Measurements from ENCODE around the gene GNG11.
A peak's percentile ranks its signal among the peaks of the same experiment; 100 is the strongest.
"Not testable (repeated sequence)": the region's sequence is repeated elsewhere in the genome, so short reads cannot be mapped to it uniquely, and the experiment has no call there.

The GNG11 gene

DNA sequence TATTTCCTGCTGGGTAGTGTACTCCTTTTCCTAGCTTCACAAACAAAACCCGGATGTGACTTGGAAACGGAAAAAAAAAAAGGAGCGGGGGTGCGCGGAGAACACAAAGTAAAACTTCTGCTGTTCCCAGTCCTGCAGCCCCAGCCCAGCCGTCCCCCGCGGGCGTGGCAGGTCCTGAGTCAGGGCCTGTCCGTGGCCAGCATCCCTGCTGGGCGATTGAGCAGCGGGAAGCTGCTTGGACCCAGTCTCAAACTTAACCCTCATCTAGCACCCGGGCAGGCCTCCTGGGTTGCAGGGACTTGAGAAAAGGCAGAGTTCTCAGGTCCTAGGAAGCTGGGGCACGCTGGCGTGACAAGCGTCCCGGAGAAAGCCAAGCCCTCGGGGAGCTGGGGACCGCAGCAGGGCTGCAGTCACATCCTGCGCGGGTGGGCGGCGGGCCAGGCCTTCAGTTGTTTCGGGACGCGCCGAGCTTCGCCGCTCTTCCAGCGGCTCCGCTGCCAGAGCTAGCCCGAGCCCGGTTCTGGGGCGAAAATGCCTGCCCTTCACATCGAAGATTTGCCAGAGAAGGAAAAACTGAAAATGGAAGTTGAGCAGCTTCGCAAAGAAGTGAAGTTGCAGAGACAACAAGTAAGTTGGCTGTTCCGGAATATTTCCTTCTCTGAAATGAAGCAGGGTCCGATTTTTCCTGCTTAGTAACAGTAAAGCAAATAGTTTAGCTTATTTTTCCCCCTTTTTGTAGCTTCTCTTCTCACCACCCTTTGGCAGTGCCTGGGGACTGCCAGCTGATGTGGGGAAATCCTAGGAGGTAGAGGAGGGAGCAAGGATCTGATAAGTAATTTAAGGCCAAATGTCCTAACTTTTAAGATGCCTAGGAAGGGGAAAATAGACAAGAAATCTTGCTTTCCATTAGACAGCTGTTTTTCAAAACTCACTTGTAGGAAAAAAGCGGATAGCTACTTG is at the start of gene GNG11:
Gene GNG11, plus strand, starts transcription at position 129 of the 960 bp plus-strand sequence. Its CDS starts 403 bp downstream, at position 532.
- DNase-seq (ENCODE audit: low spot score) = peak; percentile 55

DNA sequence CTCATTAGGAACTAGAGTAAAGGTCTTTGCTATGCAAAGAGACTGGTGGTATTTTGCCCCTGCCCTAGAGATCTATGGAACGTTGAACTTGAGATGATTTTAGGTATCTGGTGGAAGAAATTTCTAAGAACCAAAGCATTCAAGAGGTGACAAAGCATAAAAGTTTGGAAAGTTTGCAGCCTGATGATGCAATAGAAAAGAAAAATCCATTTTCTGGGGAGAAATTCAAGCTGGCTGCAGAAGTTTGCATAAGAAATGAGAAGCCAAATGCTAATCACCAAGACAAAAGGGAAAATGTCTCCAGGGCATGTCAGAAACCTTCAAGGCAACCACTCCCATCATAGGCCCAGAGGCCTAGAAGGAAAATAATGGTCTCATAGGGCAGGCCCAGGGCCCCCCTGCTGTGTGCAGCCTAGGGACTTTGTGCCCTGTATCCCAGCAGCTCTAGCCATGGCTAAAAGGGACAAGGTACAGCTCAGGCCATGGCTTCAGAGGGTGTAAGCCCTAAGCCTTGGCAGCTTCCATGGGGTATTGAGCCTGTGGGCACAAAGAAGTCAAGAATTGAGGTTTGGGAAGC is 47.4 kb upstream of the GNG11 start:
- DNase-seq (ENCODE audit: low spot score) = no peak

DNA sequence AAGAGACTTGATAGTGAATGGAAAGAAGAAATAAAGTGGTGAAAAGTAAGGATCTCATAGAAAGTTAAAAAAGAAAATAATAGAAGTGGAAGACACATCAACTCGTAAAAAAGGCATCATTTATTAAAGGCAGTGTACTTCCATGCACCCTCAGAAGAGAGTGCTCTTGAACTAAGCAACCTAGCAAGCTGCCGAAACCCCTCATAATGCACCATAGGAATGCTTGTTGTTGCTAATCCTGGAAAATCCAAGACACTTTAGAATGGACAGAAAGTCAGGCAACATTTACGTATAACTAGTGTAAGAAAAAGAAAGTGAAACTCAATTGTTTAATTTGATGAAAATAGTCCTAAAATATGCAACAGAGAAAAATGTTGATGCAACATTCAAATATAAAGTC is 43.8 kb upstream of the GNG11 start:
- DNase-seq (ENCODE audit: low spot score) = no peak

DNA sequence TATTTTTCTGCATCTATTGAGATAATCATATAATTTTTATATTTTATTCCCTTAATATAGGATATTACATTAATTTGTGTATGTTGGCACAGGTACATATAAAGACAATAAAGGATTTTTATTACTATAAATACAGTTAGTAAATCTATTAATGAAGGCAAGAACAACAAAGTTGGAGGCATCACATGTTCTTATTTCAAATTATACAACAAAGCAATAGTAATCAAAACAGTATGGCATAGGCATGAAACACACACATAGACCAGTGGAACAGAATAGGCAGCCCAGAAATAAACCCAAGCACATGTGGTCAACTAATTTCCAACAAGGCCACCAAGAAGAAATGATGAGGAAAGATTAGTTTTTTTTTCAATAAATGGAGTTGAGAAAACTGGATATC is 42.2 kb upstream of the GNG11 start:
- no peak for DNase-seq (ENCODE audit: low spot score)

DNA sequence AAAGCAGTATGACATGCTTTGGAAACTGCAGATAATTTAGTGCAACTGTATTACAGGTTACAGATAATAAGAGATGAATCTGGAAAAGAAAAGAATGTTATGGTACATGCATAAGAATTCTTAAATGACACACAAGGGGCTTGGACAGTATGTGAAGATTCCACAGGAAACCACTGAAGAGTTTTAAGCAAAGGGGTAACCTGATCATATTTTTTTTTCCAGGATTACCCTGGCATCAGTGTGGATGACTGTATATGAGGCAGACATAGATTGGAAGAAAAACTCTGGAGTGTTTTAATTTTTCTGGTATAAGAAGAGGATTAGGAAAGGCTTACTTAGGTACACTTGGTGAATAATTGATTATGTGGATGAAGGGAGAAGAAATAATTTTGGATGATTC is 39.1 kb upstream of the GNG11 start:
- DNase-seq (ENCODE audit: low spot score) = no peak

DNA sequence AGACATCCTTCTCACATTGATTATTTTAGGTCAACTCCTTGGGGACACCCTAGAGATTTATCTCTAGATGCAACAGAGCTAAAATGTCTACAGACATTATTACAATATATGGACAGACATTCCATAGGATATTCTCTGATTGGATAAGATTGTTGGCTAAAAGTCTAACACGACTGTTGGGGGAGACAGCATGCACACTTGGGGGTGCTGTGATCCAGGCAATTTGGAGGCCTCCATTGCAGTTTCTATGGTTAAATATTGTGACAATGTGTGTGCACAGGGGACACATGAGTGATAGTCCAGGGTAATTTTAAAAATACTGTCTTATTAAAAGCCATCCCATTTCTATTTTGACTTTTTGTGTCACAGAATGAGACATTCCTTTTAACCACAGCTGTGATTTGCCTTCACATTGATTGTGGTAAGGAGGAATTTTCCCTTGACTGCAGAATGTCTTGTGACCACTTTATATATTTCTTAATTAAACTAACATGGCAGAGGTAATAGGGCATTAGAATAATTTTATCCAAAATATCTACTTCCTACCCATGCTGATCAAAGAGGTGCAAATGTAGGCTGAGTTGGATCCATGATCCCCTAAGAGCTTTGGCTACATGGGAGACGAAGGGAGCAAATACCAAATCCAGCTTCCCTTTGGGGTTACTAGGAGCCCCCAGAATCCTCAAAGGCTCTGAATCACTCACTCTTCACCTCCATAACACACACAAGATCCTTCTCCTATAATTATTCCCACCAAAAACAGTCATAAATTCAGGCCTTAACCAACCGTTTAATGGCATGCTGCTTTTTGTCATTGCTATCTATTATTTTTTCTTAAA is 38.2 kb upstream of the GNG11 start:
- no peak for DNase-seq (ENCODE audit: low spot score)

DNA sequence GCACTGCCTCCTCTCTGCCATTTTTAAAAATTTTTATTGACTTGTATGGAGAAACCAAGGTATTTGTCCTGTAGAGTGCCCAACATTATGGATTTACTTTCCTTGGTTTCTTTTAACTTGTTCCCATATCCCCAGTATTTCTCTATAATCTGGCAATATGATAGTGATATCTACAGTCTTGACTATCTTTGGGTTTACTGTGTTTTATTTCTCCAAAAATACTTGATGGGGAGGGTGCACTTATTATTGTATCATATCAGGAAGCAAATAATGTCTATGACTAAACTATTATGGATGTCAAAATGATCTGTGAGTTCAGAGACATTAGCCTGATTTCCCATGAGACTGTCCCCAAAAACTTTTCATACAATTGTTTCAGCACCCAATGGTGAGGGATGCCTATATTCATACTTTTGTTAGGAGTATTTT is 37.6 kb upstream of the GNG11 start:
- no peak for DNase-seq (ENCODE audit: low spot score)

DNA sequence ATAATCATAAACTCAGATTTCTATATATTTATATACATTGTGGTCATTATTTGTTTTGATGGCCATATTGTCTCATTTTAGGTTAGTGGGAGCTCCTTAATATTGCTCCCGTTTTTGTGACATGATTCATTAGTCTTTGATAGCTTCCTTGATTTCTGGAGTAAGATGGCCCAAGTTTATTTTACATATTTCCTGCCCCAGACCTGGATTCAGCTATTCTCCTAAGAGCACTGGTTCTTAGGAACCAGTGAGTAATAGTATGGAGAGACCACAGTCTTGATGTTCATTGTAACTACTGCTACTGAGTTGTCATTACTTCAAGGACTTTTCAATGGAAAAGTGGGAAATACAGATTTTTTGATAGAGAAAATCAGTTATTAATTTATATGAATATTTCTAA is 37.0 kb upstream of the GNG11 start:
- DNase-seq (ENCODE audit: low spot score) = no peak

DNA sequence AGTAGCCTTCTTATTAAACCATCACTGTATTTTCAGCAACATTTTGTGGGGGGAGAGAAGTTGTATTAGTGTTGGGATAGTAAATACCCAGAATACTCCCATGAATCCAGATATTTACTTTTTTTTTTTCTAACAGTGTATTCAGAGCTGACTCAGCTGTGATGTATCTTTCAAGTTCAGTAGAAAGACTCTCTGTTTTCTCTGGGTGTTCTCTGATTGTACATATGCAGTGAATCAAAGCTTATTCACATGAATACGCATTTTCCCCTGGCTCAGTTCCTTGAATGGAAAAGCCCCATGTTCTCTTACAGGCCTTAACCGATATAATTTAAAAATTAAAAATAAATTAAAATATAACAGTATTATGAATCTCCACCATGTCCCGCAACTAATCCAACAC is 32.3 kb upstream of the GNG11 start:
- no peak for DNase-seq (ENCODE audit: low spot score)

DNA sequence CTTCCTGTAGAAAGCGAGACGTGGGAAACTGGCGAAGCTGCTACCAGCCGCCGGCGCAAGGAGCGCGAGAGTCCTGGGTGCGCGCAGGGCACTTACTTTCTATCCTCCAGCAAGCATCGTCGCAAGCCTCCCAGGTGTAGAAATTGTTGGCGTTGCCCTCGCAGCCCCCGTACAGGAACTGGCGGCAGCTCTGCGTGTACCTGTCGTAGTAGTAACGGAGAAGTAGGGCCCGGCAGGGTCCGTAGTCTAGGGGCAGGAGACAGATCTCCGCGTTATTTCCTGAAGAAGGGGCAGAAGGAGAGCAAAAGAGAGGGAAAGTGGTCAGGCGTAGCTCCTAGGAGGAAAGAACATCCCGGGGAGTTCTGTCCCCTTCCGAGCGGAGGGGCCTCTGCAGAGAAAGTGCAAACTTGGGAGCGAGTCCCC is 31.5 kb upstream of the GNG11 start:
- no peak for DNase-seq (ENCODE audit: low spot score)

DNA sequence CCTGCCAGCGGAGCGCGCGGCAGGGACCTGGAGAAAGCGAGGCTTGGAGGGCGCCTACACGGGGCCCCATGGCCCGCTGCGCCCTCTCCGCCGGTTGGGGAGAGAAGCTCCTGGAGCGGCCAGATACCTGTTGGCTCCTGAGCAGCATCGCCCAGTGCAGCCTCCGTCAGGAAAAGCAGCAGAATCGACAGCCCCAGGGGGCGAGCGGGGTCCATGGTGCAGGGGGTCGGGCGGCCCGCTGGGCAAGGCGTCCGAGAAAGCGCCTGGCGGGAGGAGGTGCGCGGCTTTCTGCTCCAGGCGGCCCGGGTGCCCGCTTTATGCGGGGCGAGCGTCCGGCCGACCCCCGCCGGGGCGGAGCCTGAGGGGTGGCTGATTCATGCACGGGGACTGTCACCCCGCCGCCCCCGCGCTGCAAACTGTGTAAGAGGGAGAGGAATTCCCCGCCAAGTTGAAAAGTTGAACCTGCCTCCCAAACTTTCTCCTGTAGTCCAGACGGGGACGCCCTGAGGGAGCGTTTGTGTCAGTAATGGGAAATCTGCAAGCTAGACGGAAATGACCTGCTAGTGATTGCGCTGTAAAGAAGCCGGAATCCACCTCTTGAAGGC is 31.0 kb upstream of the GNG11 start, which contains the start of gene TFPI2:
Gene TFPI2, minus strand, starts transcription at position 290 of the 605 bp plus-strand sequence. Its CDS starts 75 bp downstream, at position 215.
- no peak for DNase-seq (ENCODE audit: low spot score)

DNA sequence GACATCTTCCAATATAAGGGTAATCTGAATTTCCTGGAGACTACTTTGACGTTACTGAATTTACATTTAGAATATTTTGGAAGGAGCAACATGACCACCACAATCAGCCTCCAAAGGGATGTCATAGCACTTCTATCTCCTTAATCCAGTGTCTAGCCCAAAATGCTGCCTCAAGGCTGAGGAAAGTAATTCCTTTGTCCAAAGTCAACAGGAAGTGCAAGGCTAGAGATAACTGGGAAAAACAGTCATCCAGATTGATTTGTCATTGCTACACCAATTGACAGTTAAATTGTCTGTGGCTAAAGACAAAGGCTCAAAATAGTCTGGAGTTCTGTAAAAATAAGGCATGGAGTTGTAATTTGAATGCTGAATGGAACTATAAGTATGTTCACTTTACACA is 27.1 kb upstream of the GNG11 start:
- no peak for DNase-seq (ENCODE audit: low spot score)

DNA sequence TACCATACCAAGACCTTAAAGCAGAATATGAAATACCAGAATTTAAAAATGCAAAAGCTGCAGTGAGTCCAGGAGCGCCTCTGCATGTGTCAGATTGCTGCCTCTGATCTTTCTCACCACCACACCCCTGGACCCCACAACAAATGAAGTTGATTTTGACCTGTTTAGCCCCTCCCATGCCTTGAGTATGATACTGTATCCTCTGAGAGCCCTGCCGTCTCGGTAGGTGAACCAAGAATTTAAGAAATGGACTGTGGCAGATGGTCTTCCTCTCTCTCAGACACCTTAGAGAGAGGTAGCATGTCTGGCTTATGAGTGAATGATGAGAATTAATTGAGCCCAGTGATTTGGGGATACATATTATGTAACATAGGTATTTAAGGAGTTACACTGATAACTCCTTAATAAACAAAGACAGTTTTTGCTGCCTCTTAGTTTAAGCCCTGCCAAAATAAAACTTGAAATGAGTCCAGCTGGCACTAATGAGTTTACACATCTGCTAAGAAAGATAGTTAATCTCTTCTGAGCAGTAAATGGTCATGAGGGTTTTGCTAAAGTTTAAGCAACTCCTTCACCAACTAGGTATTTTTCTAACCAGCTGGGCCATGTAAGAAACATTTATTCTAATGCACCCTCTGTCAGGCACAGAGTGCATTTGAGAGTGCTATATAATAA is 26.4 kb upstream of the GNG11 start:
- DNase-seq (ENCODE audit: low spot score) = no peak

DNA sequence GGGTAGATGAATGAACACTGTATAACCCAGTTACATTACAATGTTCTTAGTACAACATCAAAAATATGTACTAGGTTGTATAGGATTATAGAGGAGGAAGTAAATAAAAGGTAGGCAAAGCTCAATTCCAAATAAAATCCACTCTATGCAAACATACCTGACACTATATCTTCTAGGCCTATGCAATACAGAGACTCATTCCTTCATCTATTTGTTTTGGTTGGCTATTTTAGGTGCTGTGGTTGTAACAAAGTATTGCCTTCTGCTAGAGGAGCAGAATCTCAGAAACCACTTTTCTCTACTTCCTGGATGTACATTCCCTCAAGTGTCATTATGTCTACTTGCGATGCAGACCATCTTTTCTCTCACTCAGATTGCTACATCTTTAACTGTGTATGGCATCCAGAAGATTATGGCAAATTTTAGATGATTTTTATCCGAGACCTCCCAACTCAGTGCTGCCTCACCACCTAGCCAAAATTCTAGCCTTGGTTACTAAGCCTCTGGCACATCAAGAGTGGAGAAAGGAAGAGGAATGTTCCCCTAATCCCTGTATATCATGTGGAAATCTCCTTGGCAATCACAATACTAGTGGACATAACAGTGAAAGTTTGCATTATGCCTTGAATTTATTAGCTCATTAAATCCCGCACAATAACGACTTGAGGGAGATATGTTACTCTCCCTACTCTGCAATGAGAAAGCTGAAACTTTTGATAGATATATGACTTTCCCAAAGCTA is 25.5 kb upstream of the GNG11 start:
- DNase-seq (ENCODE audit: low spot score) = no peak

DNA sequence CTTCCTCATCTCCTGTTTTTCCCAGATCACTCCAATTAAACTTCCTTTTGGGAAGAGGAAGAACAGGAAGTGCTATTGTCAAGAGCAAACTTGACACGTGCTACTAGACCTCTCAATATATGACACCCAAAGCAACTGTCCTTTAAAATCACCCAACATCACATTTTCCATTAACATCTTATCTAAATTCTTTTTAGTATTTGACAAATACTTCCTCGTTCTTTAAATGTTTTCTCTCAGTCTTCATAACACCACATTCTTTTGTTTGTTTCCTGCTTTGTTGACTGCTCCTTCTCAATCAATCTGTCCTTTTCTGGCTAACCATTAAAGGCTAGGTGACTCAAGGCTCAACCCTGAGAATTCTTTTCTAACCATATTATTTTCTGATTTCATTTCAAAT is 23.9 kb upstream of the GNG11 start:
- no peak for DNase-seq (ENCODE audit: low spot score)

DNA sequence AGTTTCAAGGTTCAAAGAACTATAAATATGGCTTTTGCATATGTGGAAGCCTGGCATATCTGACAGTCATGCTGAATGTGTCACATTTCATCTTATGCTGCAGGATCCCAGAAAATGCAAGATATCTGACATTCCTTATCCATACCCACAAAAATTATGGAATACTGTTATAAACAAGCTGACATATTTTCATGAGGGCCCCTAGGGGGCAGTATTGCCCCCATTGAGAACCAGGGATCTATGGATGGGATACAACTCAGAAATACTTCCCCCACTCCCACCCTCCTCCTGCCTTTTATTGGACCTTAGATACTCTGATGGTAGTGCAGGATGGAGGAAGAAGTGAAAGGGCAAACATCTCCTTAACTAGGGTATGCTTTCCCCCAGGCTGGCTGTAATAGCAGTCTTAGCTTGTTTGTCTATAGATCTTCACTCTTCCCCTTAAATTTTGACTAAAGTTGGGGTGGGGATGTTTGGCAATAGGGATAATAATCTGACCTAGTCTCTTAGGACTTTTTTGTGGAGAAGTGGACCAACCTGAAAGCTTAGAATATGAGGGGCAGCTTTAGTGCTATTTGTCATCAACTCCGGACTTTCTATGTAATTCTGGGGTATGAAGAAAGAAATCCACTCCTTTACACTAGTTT is 18.6 kb upstream of the GNG11 start:
- peak; percentile 45 for DNase-seq (ENCODE audit: low spot score)

DNA sequence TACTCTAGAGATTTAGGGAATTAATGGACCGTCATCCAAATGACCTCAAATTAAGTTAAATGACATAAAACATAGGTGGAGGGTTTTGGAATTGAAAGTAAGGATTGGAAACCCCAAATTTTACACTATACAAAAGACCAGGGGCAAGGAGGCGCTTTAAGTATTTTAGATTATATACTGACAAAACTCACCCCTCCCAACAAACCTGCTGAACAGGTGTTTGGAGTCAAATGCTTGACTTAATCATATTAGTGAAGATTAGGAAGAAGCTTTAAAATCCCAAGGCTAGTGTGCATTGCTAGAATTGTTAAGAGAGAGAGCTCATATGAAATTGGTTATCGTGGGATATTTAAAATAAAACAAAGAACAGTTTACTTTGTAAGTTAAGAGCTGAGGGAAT is 15.3 kb upstream of the GNG11 start, which contains the start of gene GNGT1:
Gene GNGT1, plus strand, starts transcription at position 301 of the 400 bp plus-strand sequence. CDS start 180 bp downstream, outside the sequence.
- DNase-seq (ENCODE audit: low spot score) = no peak

DNA sequence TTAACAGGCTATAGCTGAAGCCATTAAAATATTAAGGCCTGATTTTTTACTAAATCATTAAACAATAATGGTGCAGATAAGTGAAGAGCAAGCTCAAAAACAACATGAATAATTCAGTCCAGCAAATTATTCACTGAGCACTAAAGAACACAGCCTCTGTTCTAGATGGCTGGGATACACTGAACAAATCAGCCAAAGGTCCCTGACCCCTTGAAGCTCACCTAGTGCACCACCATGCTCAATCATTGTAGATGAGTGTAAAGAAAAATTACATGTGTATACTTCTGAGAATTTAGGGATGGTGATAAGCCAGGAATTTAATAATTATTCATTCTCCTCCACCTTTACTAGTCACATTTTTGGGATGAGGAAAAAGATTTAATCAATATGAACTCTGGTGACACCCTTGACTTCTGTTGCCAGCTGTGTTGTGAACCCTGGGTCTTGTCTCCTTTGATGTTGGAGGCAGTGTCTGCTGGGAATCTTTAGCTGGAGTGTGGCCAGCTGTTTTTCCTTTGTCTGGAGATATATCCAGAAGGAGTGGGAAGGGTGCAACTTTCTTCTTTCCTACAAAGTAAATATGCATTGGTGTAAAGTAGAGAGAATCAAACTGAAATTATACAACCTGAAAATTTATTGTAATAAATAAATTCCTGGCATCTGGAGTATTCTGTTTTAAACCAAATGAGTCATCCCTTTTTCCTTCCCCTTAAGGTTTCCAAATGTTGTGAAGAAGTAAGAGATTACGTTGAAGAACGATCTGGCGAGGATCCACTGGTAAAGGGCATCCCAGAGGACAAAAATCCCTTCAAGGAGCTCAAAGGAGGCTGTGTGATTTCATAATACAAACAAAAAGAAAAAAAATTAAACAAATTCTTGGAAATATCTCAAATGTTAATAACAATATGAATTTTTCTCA is 11.2 kb upstream of the GNG11 start:
- DNase-seq (ENCODE audit: low spot score) = no peak

DNA sequence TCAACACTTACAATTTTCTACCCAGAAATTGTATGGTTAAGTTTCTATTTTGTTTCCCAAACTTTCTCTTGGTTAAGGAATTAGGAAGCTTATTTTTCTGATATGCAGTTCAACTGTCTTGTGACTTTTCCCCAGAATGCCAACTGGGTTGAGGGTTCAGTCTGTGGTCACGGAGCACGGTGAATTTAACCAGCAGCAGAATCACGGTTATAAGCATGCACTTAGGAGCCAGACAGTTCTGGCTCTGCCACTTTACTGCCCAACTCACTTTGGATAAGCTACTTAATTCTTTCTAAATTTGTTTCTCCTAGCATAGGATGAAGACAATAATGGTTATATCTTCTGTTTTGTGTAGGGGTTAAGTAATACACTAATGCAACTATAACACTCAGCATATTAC is 10.3 kb upstream of the GNG11 start:
- DNase-seq (ENCODE audit: low spot score) = not testable (repeated sequence)
